ENCODE measurements around the gene TENT5D.

Gene TENT5D

GRCh38 chrX:80471582-80471981 lies 51.3 kb downstream of the TENT5D start:
- TF ChIP-seq RAD21 (IDR thresholded peaks at IDR 0.05; ENCODE audit: low read depth), result no peak
- TF ChIP-seq FOXM1 (IDR thresholded peaks at IDR 0.05; ENCODE audit: borderline replicate concordance, low read depth), result no peak
- no peak for TF ChIP-seq USF1 (IDR thresholded peaks at IDR 0.05)
- TF ChIP-seq CEBPB (IDR thresholded peaks at IDR 0.05), result no peak
- no peak for TF ChIP-seq TEAD4 (IDR thresholded peaks at IDR 0.05)
- no peak for TF ChIP-seq YY1 (IDR thresholded peaks at IDR 0.05; ENCODE audit: low read depth)
- TF ChIP-seq NFIC (IDR thresholded peaks at IDR 0.05), result no peak
- TF ChIP-seq REST (IDR thresholded peaks at IDR 0.05; ENCODE audit: low read depth), result no peak

- no peak for TF ChIP-seq FOXM1 (IDR thresholded peaks at IDR 0.05; ENCODE audit: borderline replicate concordance, low read depth)
- TF ChIP-seq MAX (IDR thresholded peaks at IDR 0.05), result no peak
- no peak for TF ChIP-seq EGR1 (IDR thresholded peaks at IDR 0.05)
- no peak for TF ChIP-seq CREB1 (IDR thresholded peaks at IDR 0.05; ENCODE audit: low read depth)
- no peak for TF ChIP-seq TAF1 (IDR thresholded peaks at IDR 0.05; ENCODE audit: low read depth)
- TF ChIP-seq TCF12 (IDR thresholded peaks at IDR 0.05; ENCODE audit: low read depth), result no peak
Measured at GRCh38 chrX:80485543-80485942, 65.3 kb downstream of the TENT5D start.

- TF ChIP-seq TEAD4 (IDR thresholded peaks at IDR 0.05), result no peak
- TF ChIP-seq TCF12 (IDR thresholded peaks at IDR 0.05; ENCODE audit: low read depth), result no peak
- no peak for TF ChIP-seq NFIC (IDR thresholded peaks at IDR 0.05)
- no peak for TF ChIP-seq FOXM1 (IDR thresholded peaks at IDR 0.05; ENCODE audit: borderline replicate concordance, low read depth)
- no peak for TF ChIP-seq YY1 (IDR thresholded peaks at IDR 0.05; ENCODE audit: low read depth)
- no peak for TF ChIP-seq TAF1 (IDR thresholded peaks at IDR 0.05; ENCODE audit: low read depth)
- no peak for TF ChIP-seq ZBTB7A (IDR thresholded peaks at IDR 0.05; ENCODE audit: low read depth)
Measured at GRCh38 chrX:80486299-80486698, 66.1 kb downstream of the TENT5D start.

GRCh38 chrX:80489166-80489565 lies 68.9 kb downstream of the TENT5D start:
- TF ChIP-seq USF1 (IDR thresholded peaks at IDR 0.05), result no peak
- TF ChIP-seq CEBPB (IDR thresholded peaks at IDR 0.05), result no peak
- TF ChIP-seq REST (IDR thresholded peaks at IDR 0.05; ENCODE audit: low read depth), result no peak
- TF ChIP-seq YY1 (IDR thresholded peaks at IDR 0.05; ENCODE audit: low read depth), result no peak
- TF ChIP-seq FOXM1 (IDR thresholded peaks at IDR 0.05; ENCODE audit: borderline replicate concordance, low read depth), result no peak
- no peak for TF ChIP-seq TCF12 (IDR thresholded peaks at IDR 0.05; ENCODE audit: low read depth)
- no peak for TF ChIP-seq NFIC (IDR thresholded peaks at IDR 0.05)

All from Ishikawa (cell line).